ENCODE measurements around the gene BYSL. TPM values are rescaled to one million over a fixed set of nuclear protein-coding genes. Genes with fewer than 3 reads are reported as not detected.

BYSL gene
- total RNA-seq, 2 experiments from 2014 or later, result 23.9 to 24.8 TPM

GRCh38 chr6:41955412-41955811 is 34.1 kb downstream of the BYSL start:
- no peak for DNase-seq
- Mint-ChIP-seq H3K9me3 (peaks cover 5% of the 10 kb centered on the region), H3K36me3 (ENCODE audit: low read depth) (peaks cover 15% of the 10 kb centered on the region), H3K4me3 (no peak overlapping the region), H3K4me1 (peaks cover 35% of the 10 kb centered on the region), H3K27ac (no peak overlapping the region), H3K27me3 (no peaks in the 10 kb centered on the region)
- ChIA-PET POLR2A (interaction anchor here (1.7 kb wide), 1 partner anchor 15 kb away, joined by 9 read pairs; the partner anchor contains the start of gene CCND3), CTCF (interaction anchor here (0.7 kb wide), 1 partner anchor 11 kb away, joined by 5 read pairs; no protein-coding TSS in a partner anchor)

GRCh38 chr6:41957117-41957516 is 35.8 kb downstream of the BYSL start:
- Mint-ChIP-seq H3K36me3 (ENCODE audit: low read depth) (peaks cover 24% of the 10 kb centered on the region), H3K27me3 (no peaks in the 10 kb centered on the region), H3K4me1 (peaks cover 50% of the 10 kb centered on the region), H3K27ac (peak overlapping the region; percentile 16), H3K9me3 (peaks cover 5% of the 10 kb centered on the region), H3K4me3 (no peak overlapping the region)
- ChIA-PET CTCF (interaction anchor here (1.1 kb wide), 2 partner anchors 18 to 85 kb away, joined by 4 read pairs; no protein-coding TSS in a partner anchor), POLR2A (interaction anchor here (0.9 kb wide), 1 partner anchor 83 kb away, joined by 3 read pairs; no protein-coding TSS in a partner anchor)
- DNase-seq, result no peak

- H3K4me3 Mint-ChIP-seq, result no peak overlapping the region
- H3K27ac Mint-ChIP-seq, result peak overlapping the region; percentile 74
- DNase-seq, result peak; percentile 20
- H3K4me1 Mint-ChIP-seq, result peaks cover 54% of the 10 kb centered on the region
- H3K27me3 Mint-ChIP-seq, result no peaks in the 10 kb centered on the region
- CTCF ChIA-PET, result interaction anchor here (1.1 kb wide), 2 partner anchors 19 to 84 kb away, joined by 4 read pairs; no protein-coding TSS in a partner anchor
- peaks cover 24% of the 10 kb centered on the region for H3K36me3 Mint-ChIP-seq (ENCODE audit: low read depth)
- POLR2A ChIA-PET, result interaction anchor here (0.9 kb wide), 1 partner anchor 82 kb away, joined by 3 read pairs; no protein-coding TSS in a partner anchor
- H3K9me3 Mint-ChIP-seq, result peaks cover 5% of the 10 kb centered on the region
Measured at GRCh38 chr6:41958022-41958856, 36.9 kb downstream of the BYSL start.

- Mint-ChIP-seq H3K27ac (no peak overlapping the region), H3K9me3 (peaks cover 5% of the 10 kb centered on the region), H3K27me3 (no peaks in the 10 kb centered on the region), H3K4me1 (peaks cover 66% of the 10 kb centered on the region), H3K4me3 (no peak overlapping the region), H3K36me3 (ENCODE audit: low read depth) (peaks cover 25% of the 10 kb centered on the region)
- DNase-seq, result no peak
- ChIA-PET POLR2A (no interaction called here), CTCF (interaction anchor here (0.6 to 2.5 kb wide), 2 partner anchors 39 to 182 kb away, joined by 3 to 9 read pairs; partner anchors contain the start of genes BYSL and MED20)
Measured at GRCh38 chr6:41960028-41960427, 38.7 kb downstream of the BYSL start.

GRCh38 chr6:41963371-41963770 is 42.1 kb downstream of the BYSL start:
- H3K4me3 Mint-ChIP-seq, result no peak overlapping the region
- POLR2A ChIA-PET, result interaction anchor here (0.7 to 2.1 kb wide), 8 partner anchors 13 to 125 kb away, joined by 3 to 5 read pairs (median 4); partner anchors contain the start of genes BYSL and MED20
- DNase-seq, result no peak
- CTCF ChIA-PET, result interaction anchor here (0.8 to 2.3 kb wide), 3 partner anchors 25 to 80 kb away, joined by 4 to 8 read pairs (median 4); partner anchors contain the start of genes BYSL and MED20
- H3K27me3 Mint-ChIP-seq, result no peaks in the 10 kb centered on the region
- H3K4me1 Mint-ChIP-seq, result peaks cover 62% of the 10 kb centered on the region
- peaks cover 23% of the 10 kb centered on the region for H3K36me3 Mint-ChIP-seq (ENCODE audit: low read depth)
- peaks cover 4% of the 10 kb centered on the region for H3K9me3 Mint-ChIP-seq
- H3K27ac Mint-ChIP-seq, result no peak overlapping the region

- DNase-seq, result no peak
- Mint-ChIP-seq H3K36me3 (ENCODE audit: low read depth) (peaks cover 14% of the 10 kb centered on the region), H3K9me3 (no peaks in the 10 kb centered on the region), H3K4me1 (peaks cover 52% of the 10 kb centered on the region), H3K27ac (no peak overlapping the region), H3K27me3 (no peaks in the 10 kb centered on the region), H3K4me3 (no peak overlapping the region)
- ChIA-PET CTCF (interaction anchor here (0.8 to 2.3 kb wide), 3 partner anchors 43 to 140 kb away, joined by 4 to 8 read pairs (median 6); partner anchors contain the start of genes BYSL and MED20), POLR2A (interaction anchor here (0.7 to 2.1 kb wide), 5 partner anchors 12 to 76 kb away, joined by 3 to 5 read pairs (median 3); no protein-coding TSS in a partner anchor)
Measured at GRCh38 chr6:41964201-41964887, 43.0 kb downstream of the BYSL start.

- DNase-seq, result no peak
- CTCF ChIA-PET, result interaction anchor here (0.6 to 1.9 kb wide), 2 partner anchors 10 to 139 kb away, joined by 5 to 6 read pairs; no protein-coding TSS in a partner anchor
Measured at GRCh38 chr6:41965429-41966213, 44.3 kb downstream of the BYSL start.

GRCh38 chr6:41966214-41966920 is 45.1 kb downstream of the BYSL start:
- no peak overlapping the region for H3K4me3 Mint-ChIP-seq
- H3K9me3 Mint-ChIP-seq, result peaks cover 6% of the 10 kb centered on the region
- no peak overlapping the region for H3K27ac Mint-ChIP-seq
- DNase-seq, result no peak
- no peaks in the 10 kb centered on the region for H3K27me3 Mint-ChIP-seq
- ChIA-PET CTCF (interaction anchor here (0.6 to 1.9 kb wide), 2 partner anchors 11 to 138 kb away, joined by 5 to 6 read pairs; no protein-coding TSS in a partner anchor), POLR2A (interaction anchor here (1.1 to 1.2 kb wide), 2 partner anchors 9 to 73 kb away, joined by 3 to 4 read pairs; no protein-coding TSS in a partner anchor)
- H3K36me3 Mint-ChIP-seq (ENCODE audit: low read depth), result peaks cover 12% of the 10 kb centered on the region
- H3K4me1 Mint-ChIP-seq, result peaks cover 50% of the 10 kb centered on the region

More at GRCh38 chr6:41965429-41966213, 44.3 kb downstream of the BYSL start:
- peaks cover 50% of the 10 kb centered on the region for H3K4me1 Mint-ChIP-seq
- POLR2A ChIA-PET, result interaction anchor here (1.1 to 1.2 kb wide), 2 partner anchors 10 to 74 kb away, joined by 3 to 4 read pairs; no protein-coding TSS in a partner anchor
- H3K36me3 Mint-ChIP-seq (ENCODE audit: low read depth), result peaks cover 14% of the 10 kb centered on the region
- no peak overlapping the region for H3K4me3 Mint-ChIP-seq
- no peak overlapping the region for H3K27ac Mint-ChIP-seq
- peaks cover 4% of the 10 kb centered on the region for H3K9me3 Mint-ChIP-seq
- no peaks in the 10 kb centered on the region for H3K27me3 Mint-ChIP-seq

- H3K4me1 Mint-ChIP-seq, result peaks cover 45% of the 10 kb centered on the region
- H3K27ac Mint-ChIP-seq, result no peak overlapping the region
- POLR2A ChIA-PET, result interaction anchor here (1.6 kb wide), 1 partner anchor 75 kb away, joined by 5 read pairs; no protein-coding TSS in a partner anchor
- H3K9me3 Mint-ChIP-seq, result peaks cover 6% of the 10 kb centered on the region
- peaks cover 7% of the 10 kb centered on the region for H3K36me3 Mint-ChIP-seq (ENCODE audit: low read depth)
- no peaks in the 10 kb centered on the region for H3K27me3 Mint-ChIP-seq
- CTCF ChIA-PET, result interaction anchor here (1.5 kb wide), 1 partner anchor 72 kb away, joined by 6 read pairs; no protein-coding TSS in a partner anchor
- no peak for DNase-seq
- no peak overlapping the region for H3K4me3 Mint-ChIP-seq
Measured at GRCh38 chr6:41966961-41967311, 45.6 kb downstream of the BYSL start.

GRCh38 chr6:41967312-41968287 is 46.3 kb downstream of the BYSL start:
- Mint-ChIP-seq H3K4me1 (peaks cover 44% of the 10 kb centered on the region), H3K27ac (no peak overlapping the region)

More at GRCh38 chr6:41967312-41968287, 46.3 kb downstream of the BYSL start:
- H3K9me3 Mint-ChIP-seq, result peaks cover 6% of the 10 kb centered on the region
- H3K27me3 Mint-ChIP-seq, result no peaks in the 10 kb centered on the region
- CTCF ChIA-PET, result interaction anchor here (1.5 to 1.8 kb wide), 3 partner anchors 46 to 77 kb away, joined by 4 to 6 read pairs (median 5); partner anchors contain the start of genes BYSL and MED20
- no peak for DNase-seq
- peaks cover 10% of the 10 kb centered on the region for H3K36me3 Mint-ChIP-seq (ENCODE audit: low read depth)
- no peak overlapping the region for H3K4me3 Mint-ChIP-seq
- POLR2A ChIA-PET, result interaction anchor here (1.0 to 1.6 kb wide), 2 partner anchors 9 to 74 kb away, joined by 3 to 5 read pairs; no protein-coding TSS in a partner anchor
